HEK293T (cell line): ENCODE results near the gene PRKAR2A.

Source experiments
- BHLHE40 ChIP-seq: fragments of 450-650 bp; IDR thresholded peaks from 2 replicates; pipeline ENCODE4 v1.6.1; 2016; ENCODE audit warnings: mild to moderate bottlenecking, moderate library complexity, borderline replicate concordance
- FOXK2 ChIP-seq: fragments of 450-650 bp; IDR thresholded peaks from 2 replicates; pipeline ENCODE4 v1.6.1; 2016; ENCODE audit warnings: mild to moderate bottlenecking
- L3MBTL2 ChIP-seq: fragments of 450-650 bp; conservative IDR thresholded peaks from 2 replicates; pipeline ENCODE4 v1.6.1; 2016; ENCODE audit warnings: mild to moderate bottlenecking
- TF ChIP-seq, protein P1 (sequence below): fragments of 450-650 bp; IDR thresholded peaks from 2 replicates; pipeline ENCODE4 v1.6.1; 2016

DNA sequence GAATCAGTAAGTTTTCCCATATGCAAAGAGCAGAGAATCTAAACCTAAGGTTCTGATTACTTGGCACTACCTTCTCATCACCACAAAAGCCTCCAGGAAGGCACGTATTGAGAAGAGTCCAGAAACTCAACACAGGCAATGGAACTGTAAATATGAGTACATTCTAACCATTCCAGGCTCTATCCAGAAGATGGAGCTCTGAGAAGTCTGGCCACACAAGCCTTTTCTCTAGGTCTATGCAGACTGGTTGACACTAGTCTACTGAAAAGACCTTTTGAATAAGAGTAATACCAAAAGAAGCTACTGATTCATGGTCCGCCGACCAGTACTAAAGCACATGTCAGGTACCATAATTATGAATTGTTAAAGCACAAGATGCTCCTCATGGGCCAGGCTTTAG, 149.7 kb downstream of the PRKAR2A start:
- no peak for TF ChIP-seq BHLHE40
- no peak for TF ChIP-seq FOXK2
- TF ChIP-seq, protein P1, sequence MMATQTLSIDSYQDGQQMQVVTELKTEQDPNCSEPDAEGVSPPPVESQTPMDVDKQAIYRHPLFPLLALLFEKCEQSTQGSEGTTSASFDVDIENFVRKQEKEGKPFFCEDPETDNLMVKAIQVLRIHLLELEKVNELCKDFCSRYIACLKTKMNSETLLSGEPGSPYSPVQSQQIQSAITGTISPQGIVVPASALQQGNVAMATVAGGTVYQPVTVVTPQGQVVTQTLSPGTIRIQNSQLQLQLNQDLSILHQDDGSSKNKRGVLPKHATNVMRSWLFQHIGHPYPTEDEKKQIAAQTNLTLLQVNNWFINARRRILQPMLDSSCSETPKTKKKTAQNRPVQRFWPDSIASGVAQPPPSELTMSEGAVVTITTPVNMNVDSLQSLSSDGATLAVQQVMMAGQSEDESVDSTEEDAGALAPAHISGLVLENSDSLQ = no peak
- TF ChIP-seq L3MBTL2 = no peak
